Lower leg skin (tissue), 3 donors: ENCODE results near the gene BPI.

Source experiments
- POLR2A ChIP-seq, 2 donors: fragments of 450-650 bp; IDR thresholded peaks; one replicate each; pipeline ENCODE4 v1.6.1; 2016 to 2017; ENCODE audit warnings: antibody characterized with exemption in 2 of 2, mild to moderate bottlenecking in 1 of 2, moderate library complexity in 1 of 2
- TF ChIP-seq, protein P1 (sequence below), 3 donors: fragments of 450-650 bp; IDR thresholded peaks; one replicate each; pipeline ENCODE4 v1.5.1; 2016; ENCODE audit warnings: antibody characterized with exemption in 3 of 3, mild to moderate bottlenecking in 3 of 3, moderate library complexity in 2 of 3

DNA sequence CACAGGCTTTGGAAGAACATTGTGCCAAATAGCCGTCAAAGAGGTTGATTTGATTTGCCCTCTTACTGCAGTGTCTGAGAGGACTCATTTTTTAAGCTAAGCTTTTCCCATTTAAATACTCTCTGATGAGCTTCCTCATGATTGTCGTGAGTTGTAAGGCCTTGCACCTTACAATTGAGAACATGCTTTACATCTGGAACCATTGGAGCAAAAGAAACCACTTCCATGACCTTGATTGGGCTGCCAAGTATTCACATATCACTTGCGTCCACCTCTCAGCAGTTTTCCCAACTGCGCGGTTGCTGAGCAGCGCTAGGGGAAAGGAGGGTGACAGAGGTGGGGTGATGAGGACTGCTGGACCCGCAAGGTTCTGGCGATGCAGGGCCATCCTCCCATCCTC, 30.1 kb downstream of the BPI start:
- TF ChIP-seq, protein P1, sequence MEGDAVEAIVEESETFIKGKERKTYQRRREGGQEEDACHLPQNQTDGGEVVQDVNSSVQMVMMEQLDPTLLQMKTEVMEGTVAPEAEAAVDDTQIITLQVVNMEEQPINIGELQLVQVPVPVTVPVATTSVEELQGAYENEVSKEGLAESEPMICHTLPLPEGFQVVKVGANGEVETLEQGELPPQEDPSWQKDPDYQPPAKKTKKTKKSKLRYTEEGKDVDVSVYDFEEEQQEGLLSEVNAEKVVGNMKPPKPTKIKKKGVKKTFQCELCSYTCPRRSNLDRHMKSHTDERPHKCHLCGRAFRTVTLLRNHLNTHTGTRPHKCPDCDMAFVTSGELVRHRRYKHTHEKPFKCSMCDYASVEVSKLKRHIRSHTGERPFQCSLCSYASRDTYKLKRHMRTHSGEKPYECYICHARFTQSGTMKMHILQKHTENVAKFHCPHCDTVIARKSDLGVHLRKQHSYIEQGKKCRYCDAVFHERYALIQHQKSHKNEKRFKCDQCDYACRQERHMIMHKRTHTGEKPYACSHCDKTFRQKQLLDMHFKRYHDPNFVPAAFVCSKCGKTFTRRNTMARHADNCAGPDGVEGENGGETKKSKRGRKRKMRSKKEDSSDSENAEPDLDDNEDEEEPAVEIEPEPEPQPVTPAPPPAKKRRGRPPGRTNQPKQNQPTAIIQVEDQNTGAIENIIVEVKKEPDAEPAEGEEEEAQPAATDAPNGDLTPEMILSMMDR (IDR thresholded peaks at IDR 0.05), result no peak
- no peak for TF ChIP-seq POLR2A (IDR thresholded peaks at IDR 0.05)
